Measurements from ENCODE around the gene CBLN2.

GRCh38 chr18:72530622-72531021 lies 13.5 kb downstream of the CBLN2 start:
- TF ChIP-seq CTCF (conservative IDR thresholded peaks at IDR 0.05) (peak; percentile 37), ZFX (IDR thresholded peaks at IDR 0.05) (no peak)
